CD4-positive, alpha-beta T cell treated with Interleukin-2 at 100 ng/mL for 4 hours (primary cell): ENCODE results near the gene HTR1B.

Source experiments
- DNase-seq: peaks from one replicate; pipeline ENCODE4 v3.0.0-alpha.2; 2020; ENCODE audit warnings: low spot score

Gene HTR1B

DNA sequence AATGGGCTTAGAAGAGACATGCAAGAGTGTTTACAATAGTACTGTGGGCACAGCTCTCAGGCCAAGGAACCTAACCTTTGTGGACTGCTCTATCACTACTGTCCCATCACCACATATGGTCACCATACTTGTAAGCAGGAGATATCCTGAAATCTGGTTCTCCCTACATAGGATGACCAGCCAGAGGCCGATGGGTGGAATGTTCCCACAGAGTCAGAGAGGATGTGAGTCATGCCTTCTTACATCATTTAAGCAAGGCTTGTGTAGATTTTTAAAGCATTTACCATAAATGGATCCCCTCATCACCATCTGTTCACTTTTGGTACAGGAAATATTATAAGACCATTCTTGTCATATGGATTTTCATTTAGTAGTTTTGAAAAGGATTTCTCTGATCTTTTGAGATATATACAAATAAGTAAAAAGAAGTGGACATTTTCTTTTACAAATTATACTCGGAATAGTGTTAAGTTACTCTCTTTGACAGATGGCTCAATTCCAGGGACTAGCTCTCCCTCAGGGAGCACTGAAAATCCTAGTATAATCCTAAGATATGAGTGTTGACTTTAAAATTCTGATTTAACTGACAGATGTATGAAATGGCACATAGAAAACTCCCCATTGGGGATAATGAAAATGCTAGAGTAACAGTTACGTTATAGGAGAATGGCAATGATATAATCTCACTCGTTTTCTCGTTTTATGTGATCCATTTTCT, 6.6 kb downstream of the HTR1B start:
- DNase-seq, result no peak

DNA sequence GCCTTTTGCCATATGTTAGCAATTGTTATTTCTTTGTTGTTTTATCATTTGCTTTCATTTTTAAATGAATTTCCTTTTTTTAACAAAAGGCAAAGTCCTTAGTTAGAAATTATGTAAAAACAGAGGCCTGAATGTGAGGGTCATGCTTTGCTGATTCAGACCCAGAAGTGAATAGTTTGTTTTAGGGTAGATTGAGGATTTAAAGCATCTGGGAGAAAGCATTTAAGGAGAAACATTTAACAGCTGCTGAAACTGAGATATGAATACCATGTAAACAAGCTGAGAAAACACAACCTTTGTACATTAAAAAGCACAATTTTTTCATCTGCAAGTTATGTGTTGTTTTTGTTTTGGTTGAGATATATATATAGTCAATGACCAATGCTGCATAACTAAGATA, 8.0 kb downstream of the HTR1B start:
- no peak for DNase-seq

DNA sequence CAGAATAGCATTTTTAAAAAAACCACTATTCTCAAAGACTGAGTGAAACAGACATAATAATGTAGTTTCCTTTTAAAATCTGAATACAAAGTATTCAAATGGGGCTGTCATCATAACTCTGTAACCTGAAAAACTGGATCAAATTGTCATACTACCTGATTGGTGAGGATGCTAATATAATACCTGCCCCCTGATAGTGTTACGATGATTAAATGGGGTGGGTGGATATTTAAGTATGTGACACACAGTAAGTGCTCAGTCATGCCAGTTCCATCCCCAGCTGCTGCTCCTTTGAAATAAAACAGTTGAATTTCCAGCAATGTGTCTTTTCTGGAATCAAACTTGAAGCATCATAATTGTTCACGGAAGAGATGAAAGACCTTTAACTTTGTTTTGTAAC, 8.9 kb downstream of the HTR1B start:
- no peak for DNase-seq

DNA sequence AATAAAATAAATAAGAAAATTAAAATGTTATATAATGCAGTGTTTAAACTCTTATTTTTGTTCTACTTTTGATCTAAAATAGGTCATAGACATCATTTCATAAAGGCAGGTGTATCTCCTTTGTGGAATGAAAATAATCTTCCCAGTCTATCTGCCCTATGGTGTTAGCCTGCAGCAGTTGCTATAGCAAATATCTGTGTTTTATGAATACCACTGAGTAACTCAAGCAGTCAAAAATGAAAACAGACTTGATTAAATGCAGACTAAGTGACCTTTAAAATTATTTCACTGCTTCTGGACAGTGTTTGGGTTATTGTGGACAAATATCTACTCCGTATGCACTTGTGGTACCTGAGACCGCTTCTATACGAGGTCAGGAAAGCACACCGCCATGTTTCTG, 11.8 kb downstream of the HTR1B start:
- DNase-seq, result no peak

DNA sequence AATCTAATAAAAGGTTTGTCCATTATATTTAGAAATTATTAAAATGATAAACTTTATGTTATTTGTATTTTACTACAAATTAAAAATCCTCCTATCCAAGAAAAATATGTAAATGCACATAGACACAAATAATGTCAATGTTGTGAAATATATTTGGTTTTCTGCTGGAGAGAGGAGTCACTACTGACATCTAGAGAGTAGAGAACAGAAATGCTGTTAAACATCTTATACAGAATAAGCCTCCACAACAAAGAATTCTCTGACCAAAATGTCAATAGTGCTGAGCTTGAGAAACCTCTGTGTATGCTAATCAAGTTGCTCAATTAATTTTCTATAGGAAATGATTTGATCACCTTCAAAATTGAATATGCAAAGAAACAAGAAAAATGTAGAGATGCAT, 12.4 kb downstream of the HTR1B start:
- DNase-seq, result no peak

DNA sequence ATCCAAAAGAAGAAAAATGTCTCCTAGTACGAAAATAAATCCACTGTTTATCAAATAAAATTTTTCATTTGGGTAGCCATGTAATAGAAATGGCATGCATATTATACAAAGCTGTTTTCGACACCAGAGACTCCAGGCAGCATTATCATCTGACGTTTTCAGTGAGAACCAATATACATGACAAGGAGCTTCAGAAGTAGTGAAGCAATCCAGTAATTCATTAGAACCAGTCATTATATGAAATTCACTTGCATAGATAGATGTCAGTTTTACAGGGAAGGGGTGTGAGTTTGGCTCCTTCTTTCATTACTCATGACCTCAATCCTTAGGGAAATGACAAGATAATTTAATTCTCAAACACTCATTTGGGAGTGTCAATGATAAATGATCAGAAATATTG, 14.7 kb downstream of the HTR1B start:
- DNase-seq, result no peak

DNA sequence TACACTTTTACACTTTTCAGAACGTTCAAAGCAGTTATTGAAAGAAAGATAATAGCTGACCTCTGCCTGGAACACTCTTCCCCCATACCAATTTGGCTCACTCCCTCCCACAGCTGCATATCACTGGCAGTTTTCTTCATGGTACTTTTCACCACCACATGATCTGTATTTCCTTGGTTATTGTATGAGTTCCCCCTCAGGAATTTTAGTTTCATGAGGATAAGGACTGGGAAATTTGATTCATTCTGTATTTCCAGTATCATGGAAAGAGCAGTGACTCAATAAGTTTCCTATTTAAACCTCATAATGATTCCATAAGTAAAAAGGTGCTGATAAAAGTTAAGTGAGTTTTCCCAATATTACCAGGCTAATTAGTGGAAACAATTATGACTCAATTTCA, 16.0 kb downstream of the HTR1B start:
- no peak for DNase-seq

DNA sequence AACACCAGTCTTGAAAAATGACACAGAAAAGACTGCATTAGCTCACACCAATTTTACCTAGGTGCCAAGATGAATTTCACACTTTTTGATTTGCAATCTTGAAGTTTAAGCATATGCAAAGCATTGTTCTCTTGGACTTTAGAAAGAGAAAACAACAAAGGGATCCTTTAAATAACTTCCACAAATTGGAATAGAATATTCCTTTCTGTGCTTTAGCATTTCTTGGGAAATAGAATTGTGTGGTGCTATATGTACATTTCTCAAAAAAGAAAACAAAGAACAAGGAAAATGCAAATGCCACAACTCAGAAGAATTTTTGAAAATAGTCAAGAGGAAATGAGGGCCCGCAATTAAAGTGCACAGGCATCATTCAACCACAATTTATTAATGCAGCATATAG, 17.0 kb downstream of the HTR1B start:
- DNase-seq, result no peak

DNA sequence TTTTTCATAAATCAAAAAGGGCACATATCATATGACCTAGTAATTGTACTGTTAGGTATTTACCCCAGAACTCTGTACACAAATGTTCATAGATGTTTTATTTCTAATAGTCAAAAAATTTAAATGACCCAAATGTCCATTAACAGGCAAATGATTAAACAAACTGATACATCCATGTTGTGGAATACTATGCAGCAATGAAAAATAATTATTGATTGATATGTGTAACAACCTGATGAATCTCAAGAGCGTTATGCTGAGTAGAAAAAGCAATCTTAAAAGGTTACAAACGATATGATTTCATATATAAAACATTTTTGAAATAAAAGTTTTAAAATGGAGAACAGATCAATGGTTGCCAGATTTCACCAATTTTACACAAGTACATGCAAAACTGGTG, 18.1 kb downstream of the HTR1B start:
- DNase-seq, result no peak

DNA sequence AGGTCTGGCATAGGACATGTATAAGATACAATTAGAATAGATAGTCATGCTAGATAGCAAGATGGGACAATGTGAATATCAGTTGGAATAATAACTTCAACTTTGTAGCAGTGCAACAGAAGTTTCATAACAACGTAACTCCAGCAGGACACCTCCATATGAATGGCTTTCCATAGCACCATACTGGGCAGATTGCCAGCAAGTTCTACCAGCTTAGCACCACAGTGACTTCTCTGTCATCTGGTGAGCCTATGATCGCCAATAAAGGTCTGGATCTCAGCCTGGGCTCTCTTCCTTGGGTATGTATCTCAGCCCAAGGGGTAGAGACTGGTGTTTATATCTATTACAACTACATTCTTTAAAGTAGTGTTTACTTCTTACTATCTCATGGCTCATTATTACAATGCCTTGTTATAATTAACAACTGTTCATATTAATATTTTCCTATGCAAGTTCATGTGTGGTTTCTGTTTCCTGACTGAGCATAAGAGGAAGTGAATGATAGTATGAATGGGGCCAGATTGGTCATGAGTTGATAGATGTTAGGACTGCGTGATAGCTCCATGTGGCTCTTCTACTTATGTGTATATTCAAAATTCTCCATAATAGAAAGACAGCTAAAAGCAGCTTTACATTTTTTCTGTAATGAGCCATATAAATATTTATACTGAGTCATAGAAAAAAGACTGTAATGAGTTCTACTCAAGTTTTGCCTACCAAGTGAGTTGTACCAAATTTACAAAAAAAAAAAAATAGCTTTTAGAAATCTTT, 22.9 kb downstream of the HTR1B start:
- no peak for DNase-seq

DNA sequence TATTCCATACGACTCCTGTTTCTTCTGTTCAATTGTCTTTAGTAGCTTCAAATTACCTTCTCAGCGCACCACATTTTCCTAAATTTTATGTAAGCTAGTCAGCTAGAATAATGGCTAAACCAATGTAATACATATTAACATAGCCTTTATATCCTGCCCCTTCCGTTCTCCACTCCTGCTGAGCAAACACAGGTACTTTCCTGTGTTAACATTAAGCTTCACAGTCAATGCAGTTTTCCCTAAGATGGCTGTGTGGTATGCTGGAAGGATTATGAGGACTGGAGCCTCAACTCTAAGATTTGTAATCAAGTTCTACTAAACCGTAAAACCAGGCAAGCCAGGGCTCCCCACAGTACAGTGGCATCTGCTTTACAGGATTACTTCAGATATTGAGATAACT, 29.4 kb downstream of the HTR1B start:
- DNase-seq, result no peak

DNA sequence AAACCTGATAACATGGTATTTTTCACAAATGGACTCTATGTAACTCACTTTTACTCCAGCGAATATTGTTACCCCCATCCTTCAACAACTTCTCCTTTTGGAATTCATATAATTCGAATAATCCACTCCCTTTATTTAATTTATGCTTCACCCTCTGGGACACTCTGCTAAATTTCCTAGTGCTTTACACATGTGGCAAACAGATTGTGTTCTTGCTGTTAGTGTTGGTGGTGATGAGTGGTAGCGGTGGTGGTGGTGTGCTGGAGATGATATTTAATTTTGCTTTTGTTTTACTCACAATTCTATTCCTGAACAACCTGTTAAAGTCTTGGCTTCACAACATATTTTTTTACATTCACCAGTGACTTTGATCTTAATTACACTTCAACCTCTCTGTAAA, 32.8 kb downstream of the HTR1B start:
- DNase-seq, result no peak

DNA sequence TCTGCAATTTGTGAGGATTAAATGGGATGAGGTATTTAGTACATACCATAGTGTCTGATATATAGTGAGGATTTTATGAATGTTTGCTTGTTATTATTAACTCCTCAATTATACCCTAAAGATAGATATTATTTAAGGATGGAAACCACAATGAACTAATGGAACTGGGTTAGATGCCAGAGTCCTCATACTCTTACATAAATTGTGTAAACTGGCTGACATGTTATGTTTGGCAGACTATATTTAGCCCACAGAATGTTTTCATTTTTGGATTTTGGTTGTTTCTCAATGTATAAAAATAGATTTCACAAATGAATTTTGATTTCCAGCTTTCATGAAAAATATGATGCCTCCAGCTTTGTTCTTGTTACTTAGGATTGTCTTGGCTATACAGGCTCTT, 37.6 kb downstream of the HTR1B start:
- no peak for DNase-seq

DNA sequence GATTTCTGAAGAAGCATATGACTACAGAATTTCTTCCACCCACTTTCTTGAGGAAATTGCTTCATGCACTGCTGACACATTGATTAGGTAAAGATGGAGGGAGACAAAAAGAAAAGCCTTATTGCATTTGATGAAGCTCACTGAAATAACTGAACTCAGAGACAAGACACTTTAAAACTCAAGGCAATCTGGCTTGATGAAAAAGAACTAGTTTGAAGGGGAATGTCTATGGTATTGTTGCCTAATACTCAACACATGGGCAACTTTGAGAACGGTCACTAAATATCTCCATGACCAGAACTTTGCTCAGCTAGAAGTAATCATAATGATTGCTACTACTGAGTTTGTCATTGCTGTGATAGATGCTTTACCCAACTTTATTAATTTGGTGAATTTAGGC, 38.1 kb downstream of the HTR1B start:
- DNase-seq, result no peak

DNA sequence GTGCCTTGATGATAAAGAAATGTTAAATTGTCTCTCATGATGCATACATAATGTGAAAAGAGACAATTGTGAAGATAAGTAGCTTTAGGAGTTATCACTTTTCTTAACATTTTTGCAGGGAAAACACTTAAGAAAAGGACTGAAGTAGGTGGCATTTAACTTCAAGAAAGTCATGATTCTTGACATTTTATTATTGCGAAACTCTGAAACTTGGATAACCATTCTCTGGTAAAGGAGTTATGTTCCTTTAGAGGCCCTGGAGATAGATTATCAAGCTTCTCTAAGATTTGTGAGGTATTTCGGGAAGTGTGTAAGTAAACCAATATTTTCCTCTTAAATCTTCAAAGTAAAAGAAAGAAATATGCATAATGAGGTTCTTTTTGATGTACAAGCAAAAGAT, 38.5 kb downstream of the HTR1B start:
- DNase-seq, result no peak

DNA sequence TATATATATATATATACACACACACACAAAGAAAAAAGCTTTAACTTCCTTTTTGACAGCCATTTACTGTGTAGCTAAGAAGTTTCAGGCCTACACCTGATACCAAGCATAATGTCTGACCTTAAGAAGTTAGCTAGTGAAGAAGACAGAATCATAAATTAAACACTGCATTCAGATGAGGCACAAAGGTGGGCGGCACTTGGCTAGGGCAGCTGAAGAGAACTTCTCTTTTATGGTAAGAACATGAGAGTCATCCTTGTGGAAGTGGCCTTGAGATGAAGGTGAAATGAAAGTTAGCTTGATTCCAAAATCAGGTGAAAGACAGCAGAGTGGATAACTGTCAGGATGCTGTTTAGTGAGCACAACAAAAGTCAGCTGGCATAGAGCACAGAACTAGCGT, 46.5 kb downstream of the HTR1B start:
- DNase-seq, result no peak

DNA sequence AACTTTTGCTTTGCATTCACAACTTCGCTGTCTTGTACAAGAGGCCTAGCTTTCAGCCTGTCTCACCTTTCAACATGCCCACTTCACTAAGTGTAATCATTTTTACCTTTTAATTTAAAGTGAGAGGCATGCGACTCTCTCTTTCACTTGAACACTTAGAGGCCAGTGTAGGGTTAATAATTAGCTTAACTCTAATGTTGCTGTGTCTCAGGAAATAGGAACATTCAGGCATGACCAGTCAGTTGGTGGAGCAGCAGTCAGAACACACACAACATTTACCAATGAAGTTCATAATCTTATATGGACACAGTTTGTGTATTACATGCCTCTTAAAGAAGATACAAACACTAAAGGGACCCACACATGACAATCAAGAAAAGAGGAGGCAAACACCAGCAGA, 47.6 kb downstream of the HTR1B start:
- DNase-seq, result no peak
